Fibroblast of lung (primary cell): ENCODE results near the gene ZDHHC3. TPM values are rescaled to one million over a fixed set of nuclear protein-coding genes. Genes with fewer than 3 reads are reported as not detected.

Experiments used
- DNase-seq, 2 donors: peaks; one replicate each; pipeline versions ENCODE4 v3.0.0 to v3.0.0-alpha.2; 2010; ENCODE audit warnings: low read depth in 2 of 2
- H2AFZ ChIP-seq: 2 replicates; pipeline ENCODE4 v1.5.1; 2012; ENCODE audit warnings: low read length, control low read depth, inconsistent platforms
- H3K27ac ChIP-seq: 2 replicates; pipeline ENCODE4 v1.5.1; 2011; ENCODE audit warnings: low read length, control low read depth; ENCODE audit not compliant: insufficient read depth
- H3K27me3 ChIP-seq: 2 replicates; pipeline ENCODE4 v1.5.1; 2011; ENCODE audit warnings: mild to moderate bottlenecking, low read length; ENCODE audit not compliant: control insufficient read depth, insufficient read depth
- H3K36me3 ChIP-seq: 2 replicates; pipeline ENCODE4 v1.5.1; 2011; ENCODE audit warnings: low read length; ENCODE audit not compliant: control insufficient read depth, insufficient read depth
- H3K4me1 ChIP-seq: 2 replicates; pipeline ENCODE4 v1.5.1; 2011; ENCODE audit warnings: low read length; ENCODE audit not compliant: control insufficient read depth, insufficient read depth; ENCODE audit errors: extremely low read depth
- H3K4me2 ChIP-seq: 2 replicates; pipeline ENCODE4 v1.5.1; 2011; ENCODE audit warnings: low read length, control low read depth; ENCODE audit not compliant: insufficient read depth; ENCODE audit errors: extremely low read depth
- H3K4me3 ChIP-seq, 4 experiments: fragments of 200-600 bp in 1 of 4; sonication (generic) in 1 of 4; replicated peaks in 1 of 4; 2 replicates each; pipeline ENCODE4 v1.5.1; 2011 to 2016; ENCODE audit warnings: low read length in 4 of 4, low read depth in 3 of 4, mild to moderate bottlenecking in 3 of 4, control low read depth in 2 of 4, inconsistent platforms in 1 of 4, mixed read lengths in 1 of 4; ENCODE audit not compliant: insufficient read depth in 1 of 4; ENCODE audit errors: control extremely low read depth in 1 of 4
- H3K79me2 ChIP-seq: 2 replicates; pipeline ENCODE4 v1.5.1; 2012; ENCODE audit warnings: mild to moderate bottlenecking, low read length, inconsistent platforms; ENCODE audit not compliant: control insufficient read depth, insufficient read depth
- H3K9ac ChIP-seq: 2 replicates; pipeline ENCODE4 v1.5.1; 2011; ENCODE audit warnings: mild to moderate bottlenecking, low read length, control low read depth; ENCODE audit not compliant: insufficient read depth
- H3K9me3 ChIP-seq: 2 replicates; pipeline ENCODE4 v1.5.1; 2012; ENCODE audit warnings: low read depth, low read length; ENCODE audit not compliant: control insufficient read depth, insufficient read depth
- H4K20me1 ChIP-seq: 2 replicates; pipeline ENCODE4 v1.5.1; 2011; ENCODE audit warnings: low read length; ENCODE audit not compliant: control insufficient read depth, insufficient read depth; ENCODE audit errors: extremely low read depth
- EZH2 ChIP-seq: IDR thresholded peaks from 2 replicates; pipeline ENCODE4 v1.5.1; 2012; ENCODE audit warnings: low read length, control low read depth, mild to moderate bottlenecking; ENCODE audit errors: missing control alignments
- polyA plus RNA-seq, 2 donors: library from polyadenylated mRNA; depleted of rRNA in 1 of 2; stranded (reverse) in 1 of 2; unstranded in 1 of 2; fragments of >200 nt; gene quantifications; 2 replicates each; pipeline ENCODE4 v1.2.1, GENCODE V29; 2011 to 2012; ENCODE audit warnings: missing spikeins in 1 of 2
- total RNA-seq: library from RNA; depleted of rRNA; stranded (reverse); fragments of >200 nt; gene quantifications from 2 replicates; pipeline ENCODE4 v1.2.1, GENCODE V29; 2014
- TF ChIP-seq, protein P1 (sequence below), 2 donors: IDR thresholded peaks in 1 of 2; conservative IDR thresholded peaks in 1 of 2; 1 replicate in 1 of 2; 2 replicates in 1 of 2; pipeline ENCODE4 v1.5.1; 2011 to 2012; ENCODE audit warnings: low read length in 2 of 2, control low read depth in 1 of 2, inconsistent platforms in 1 of 2, low read depth in 1 of 2, mild to moderate bottlenecking in 1 of 2

ZDHHC3 gene
- total and polyA plus RNA-seq, 2 donors (not counting 1 experiment from before 2014, with no cell fraction given): 53.2 to 126 TPM

DNA sequence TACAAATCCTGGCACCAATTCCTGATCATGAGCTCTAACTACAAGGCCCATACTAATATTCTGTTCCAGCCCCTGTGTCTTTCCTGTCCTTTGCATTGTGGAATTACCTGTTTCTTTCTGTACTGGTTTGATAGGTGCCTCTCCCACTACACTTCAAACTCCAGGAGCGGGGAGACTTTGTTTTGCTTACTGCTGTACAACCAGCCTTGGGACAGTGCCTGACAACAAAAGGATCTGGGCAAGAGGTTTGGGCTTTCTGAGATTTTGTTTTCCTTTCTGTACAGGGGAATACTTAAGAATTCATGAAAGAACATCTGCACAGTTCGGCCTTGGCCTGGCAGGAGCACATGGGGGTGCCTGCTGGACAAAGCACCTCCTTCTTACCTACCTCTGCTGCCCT lies 45.1 kb downstream of the ZDHHC3 start:
- Histone ChIP-seq H3K4me3 (no peak overlapping the region), H2AFZ (no peak overlapping the region), H4K20me1 (no peaks in the 10 kb centered on the region), H3K9me3 (no peaks in the 10 kb centered on the region), H3K4me2 (no peak overlapping the region), H3K27ac (no peak overlapping the region), H3K4me1 (no peaks in the 10 kb centered on the region), H3K36me3 (peaks cover 18% of the 10 kb centered on the region), H3K27me3 (no peaks in the 10 kb centered on the region), H3K79me2 (no peaks in the 10 kb centered on the region), H3K9ac (no peak overlapping the region)
- TF ChIP-seq EZH2: no peak
- TF ChIP-seq, protein P1, sequence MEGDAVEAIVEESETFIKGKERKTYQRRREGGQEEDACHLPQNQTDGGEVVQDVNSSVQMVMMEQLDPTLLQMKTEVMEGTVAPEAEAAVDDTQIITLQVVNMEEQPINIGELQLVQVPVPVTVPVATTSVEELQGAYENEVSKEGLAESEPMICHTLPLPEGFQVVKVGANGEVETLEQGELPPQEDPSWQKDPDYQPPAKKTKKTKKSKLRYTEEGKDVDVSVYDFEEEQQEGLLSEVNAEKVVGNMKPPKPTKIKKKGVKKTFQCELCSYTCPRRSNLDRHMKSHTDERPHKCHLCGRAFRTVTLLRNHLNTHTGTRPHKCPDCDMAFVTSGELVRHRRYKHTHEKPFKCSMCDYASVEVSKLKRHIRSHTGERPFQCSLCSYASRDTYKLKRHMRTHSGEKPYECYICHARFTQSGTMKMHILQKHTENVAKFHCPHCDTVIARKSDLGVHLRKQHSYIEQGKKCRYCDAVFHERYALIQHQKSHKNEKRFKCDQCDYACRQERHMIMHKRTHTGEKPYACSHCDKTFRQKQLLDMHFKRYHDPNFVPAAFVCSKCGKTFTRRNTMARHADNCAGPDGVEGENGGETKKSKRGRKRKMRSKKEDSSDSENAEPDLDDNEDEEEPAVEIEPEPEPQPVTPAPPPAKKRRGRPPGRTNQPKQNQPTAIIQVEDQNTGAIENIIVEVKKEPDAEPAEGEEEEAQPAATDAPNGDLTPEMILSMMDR (conservative IDR thresholded peaks at IDR 0.05 in 1 of 2, IDR thresholded peaks at IDR 0.05 in 1 of 2; ENCODE audit: low read depth in 1 of 2, low read length in 2 of 2): no peak
- no peak for DNase-seq

DNA sequence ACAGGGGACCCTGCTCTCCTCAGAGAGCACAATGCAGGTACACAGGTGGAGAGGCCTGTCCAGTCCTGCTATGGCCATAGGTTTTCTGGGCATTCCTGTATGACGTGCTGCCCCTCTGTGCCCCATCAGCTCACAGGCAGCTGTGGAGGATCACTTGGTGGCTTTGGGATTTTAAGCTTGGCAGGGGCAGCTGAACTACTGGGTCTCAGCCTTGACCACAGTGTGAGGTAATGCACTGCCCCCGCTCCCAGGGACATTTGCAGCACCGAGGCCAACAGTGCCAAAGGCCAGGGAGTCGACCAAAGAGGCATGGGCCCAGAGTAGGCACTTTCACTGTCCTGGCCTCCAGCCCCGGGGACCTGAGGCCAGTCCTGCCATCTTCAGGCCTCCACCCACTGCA lies 46.2 kb downstream of the ZDHHC3 start:
- TF ChIP-seq, protein P1 (conservative IDR thresholded peaks at IDR 0.05 in 1 of 2, IDR thresholded peaks at IDR 0.05 in 1 of 2; ENCODE audit: low read depth in 1 of 2, low read length in 2 of 2): no peak
- no peak for TF ChIP-seq EZH2
- DNase-seq: no peak
- H3K9me3 ChIP-seq: no peaks in the 10 kb centered on the region
- no peak overlapping the region for H3K9ac ChIP-seq
- no peak overlapping the region for H3K4me2 ChIP-seq
- no peaks in the 10 kb centered on the region for H3K27me3 ChIP-seq
- H2AFZ ChIP-seq: no peak overlapping the region
- no peaks in the 10 kb centered on the region for H3K79me2 ChIP-seq
- H3K4me3 ChIP-seq: no peak overlapping the region
- peaks cover 18% of the 10 kb centered on the region for H3K36me3 ChIP-seq
- no peaks in the 10 kb centered on the region for H3K4me1 ChIP-seq
- no peak overlapping the region for H3K27ac ChIP-seq
- no peaks in the 10 kb centered on the region for H4K20me1 ChIP-seq

DNA sequence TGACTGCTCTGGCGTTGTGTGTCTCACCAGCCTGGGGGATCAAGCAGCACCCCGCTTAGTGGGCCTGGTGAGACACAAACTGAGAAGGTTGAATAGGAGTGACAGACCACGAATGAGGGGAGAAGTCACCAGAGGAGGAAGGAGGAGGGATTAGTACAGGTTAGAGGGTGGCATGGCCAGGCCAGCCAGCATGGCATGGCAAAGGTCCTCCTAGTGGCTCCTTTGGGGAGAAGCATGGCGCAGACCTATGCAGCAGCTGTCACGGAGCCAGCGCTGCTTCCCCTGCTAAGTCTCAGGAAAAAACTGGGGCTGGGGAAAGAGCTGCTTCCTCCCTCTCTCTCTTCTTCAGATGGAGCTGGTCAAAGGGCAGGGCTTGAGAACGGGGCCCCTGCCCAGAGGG lies 48.6 kb downstream of the ZDHHC3 start:
- H3K4me3 ChIP-seq: no peak overlapping the region
- no peak for DNase-seq
- no peak for TF ChIP-seq EZH2
- TF ChIP-seq, protein P1 (conservative IDR thresholded peaks at IDR 0.05 in 1 of 2, IDR thresholded peaks at IDR 0.05 in 1 of 2; ENCODE audit: low read depth in 1 of 2, low read length in 2 of 2): no peak
- no peak overlapping the region for H3K4me2 ChIP-seq
- no peak overlapping the region for H2AFZ ChIP-seq
- H3K9ac ChIP-seq: no peak overlapping the region
- peaks cover 16% of the 10 kb centered on the region for H3K36me3 ChIP-seq
- H3K4me1 ChIP-seq: no peaks in the 10 kb centered on the region
- H4K20me1 ChIP-seq: no peaks in the 10 kb centered on the region
- H3K79me2 ChIP-seq: no peaks in the 10 kb centered on the region
- H3K27ac ChIP-seq: no peak overlapping the region
- H3K9me3 ChIP-seq: no peaks in the 10 kb centered on the region
- no peaks in the 10 kb centered on the region for H3K27me3 ChIP-seq
